SK-N-MC (cell line): Measurements from ENCODE around the gene RNF215.

ENCODE experiments used
- DNase-seq: peaks from one replicate; pipeline ENCODE4 v3.0.0-alpha.2; 2011; ENCODE audit warnings: low read depth, low spot score
- H3K27ac ChIP-seq: fragments of 200-600 bp; sonication (generic); 2 replicates; pipeline ENCODE4 v1.5.1; 2016; ENCODE audit warnings: mixed run types
- H3K36me3 ChIP-seq: fragments of 200-600 bp; sonication (generic); 2 replicates; pipeline ENCODE4 v1.6.1; 2017; ENCODE audit warnings: antibody characterized with exemption, low read length, mixed read lengths; ENCODE audit not compliant: insufficient read depth
- H3K4me3 ChIP-seq: fragments of 200-600 bp; sonication (generic); 2 replicates; pipeline ENCODE4 v1.5.1; 2016
- H3K9ac ChIP-seq: fragments of 200-600 bp; sonication (generic); 2 replicates; pipeline ENCODE4 v1.8.0; 2017; ENCODE audit warnings: mixed run types, mixed read lengths; ENCODE audit not compliant: insufficient read length
- H3K9me3 ChIP-seq: fragments of 200-600 bp; sonication (generic); 2 replicates; pipeline ENCODE4 v1.6.1; 2017; ENCODE audit warnings: low read depth, mild to moderate bottlenecking, antibody characterized with exemption, low read length, moderate library complexity, mixed read lengths
- EZH2 ChIP-seq: fragments of 200-600 bp; sonication (generic); IDR thresholded peaks from one replicate; pipeline ENCODE4 v1.6.1; 2017; ENCODE audit warnings: antibody characterized with exemption
- FOXP2 ChIP-seq: optimal IDR thresholded peaks from 2 replicates; pipeline ENCODE3; 2011; ENCODE audit warnings: mild to moderate bottlenecking, moderate library complexity; ENCODE audit not compliant: insufficient read depth; ENCODE audit errors: extremely low read length, control extremely low read depth
- POLR2AphosphoS5 ChIP-seq: IDR thresholded peaks from 2 replicates; pipeline ENCODE4 v1.6.1; 2012; ENCODE audit warnings: mild to moderate bottlenecking, low read depth, low read length, borderline replicate concordance

Gene RNF215

DNA sequence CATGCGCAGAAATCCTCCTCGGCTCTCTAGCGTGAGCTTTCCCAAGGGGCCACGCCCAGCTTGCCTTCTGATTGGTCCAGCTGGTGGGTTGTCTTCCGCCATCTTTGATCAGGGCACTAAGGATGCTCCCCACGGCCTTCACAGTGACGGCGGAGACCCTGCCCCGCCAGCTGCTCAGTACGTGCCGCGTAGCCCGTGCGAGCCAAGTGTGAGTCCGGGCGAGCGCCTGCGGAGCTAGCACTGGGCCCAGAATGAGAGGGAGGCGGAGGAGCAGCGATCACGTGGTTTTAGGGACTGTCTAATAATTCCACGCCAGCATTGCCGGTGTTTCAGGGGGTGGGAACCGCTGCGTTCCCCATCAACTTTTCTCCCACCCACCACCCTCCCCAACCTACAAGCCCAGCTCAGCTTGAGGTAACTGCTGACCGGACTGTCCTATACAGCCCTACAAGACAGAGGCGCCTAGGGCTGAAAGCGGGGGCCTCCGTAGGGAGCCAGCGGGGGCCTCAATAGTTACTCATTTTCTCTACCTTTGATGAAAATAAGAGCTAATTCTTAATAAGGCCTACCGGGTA lies 36.8 kb upstream of the RNF215 start:
- peaks cover 9% of the 10 kb centered on the region; the same call in 1 of the 2 replicates for H3K36me3 ChIP-seq

DNA sequence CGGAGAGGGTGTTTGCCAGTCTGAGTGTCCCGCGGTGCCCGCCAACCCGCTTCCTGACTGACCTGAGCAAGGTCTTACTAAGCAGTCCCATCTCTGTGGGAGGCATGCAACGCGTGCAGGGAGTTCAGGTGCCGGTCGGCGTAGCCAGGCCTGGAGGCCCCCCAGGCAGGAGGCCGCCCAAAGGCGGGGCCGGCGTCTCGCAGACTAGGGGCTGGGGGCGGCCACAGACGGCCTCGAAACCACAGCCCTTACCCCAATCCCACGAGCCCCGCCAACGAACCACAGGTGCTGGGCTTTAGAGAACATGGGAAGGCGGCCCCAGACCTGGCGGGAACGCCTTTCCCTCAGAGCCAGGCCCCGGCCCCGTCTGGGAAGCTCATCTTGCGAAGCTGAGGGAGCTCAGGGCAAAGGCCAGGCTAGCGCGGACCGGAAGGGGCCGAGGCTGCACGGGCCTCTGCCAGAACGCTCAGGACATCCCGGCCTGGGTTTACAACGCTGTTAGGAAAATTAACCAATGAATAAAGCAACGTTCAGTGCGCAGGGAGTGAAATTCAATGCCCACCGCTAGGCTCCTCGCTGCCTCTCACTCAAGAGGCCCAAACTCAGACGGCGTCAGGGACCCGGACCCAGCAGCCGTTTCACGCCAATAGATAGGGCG lies 36.2 kb upstream of the RNF215 start:
- H3K27ac ChIP-seq: peak overlapping the region; percentile 89
- H3K4me3 ChIP-seq: peak overlapping the region; percentile 98
- H3K9me3 ChIP-seq: no peaks in the 10 kb centered on the region
- peak; percentile 92 for TF ChIP-seq POLR2AphosphoS5
- TF ChIP-seq EZH2: no peak
- TF ChIP-seq FOXP2: no peak
- peak overlapping the region; percentile 97 for H3K9ac ChIP-seq
- DNase-seq: no peak
- peaks cover 9% of the 10 kb centered on the region; the same call in 1 of the 2 replicates for H3K36me3 ChIP-seq

More for the DNA sequence above, 36.8 kb upstream of the RNF215 start:
- H3K9ac ChIP-seq: peak overlapping the region; percentile 97
- peak overlapping the region; percentile 98 for H3K4me3 ChIP-seq
- peak; percentile 97 for DNase-seq
- TF ChIP-seq FOXP2 (no peak), EZH2 (no peak), POLR2AphosphoS5 (no peak; the same call in 1 of the 2 replicates)
- H3K9me3 ChIP-seq: no peaks in the 10 kb centered on the region
- H3K27ac ChIP-seq: peak overlapping the region; percentile 89

DNA sequence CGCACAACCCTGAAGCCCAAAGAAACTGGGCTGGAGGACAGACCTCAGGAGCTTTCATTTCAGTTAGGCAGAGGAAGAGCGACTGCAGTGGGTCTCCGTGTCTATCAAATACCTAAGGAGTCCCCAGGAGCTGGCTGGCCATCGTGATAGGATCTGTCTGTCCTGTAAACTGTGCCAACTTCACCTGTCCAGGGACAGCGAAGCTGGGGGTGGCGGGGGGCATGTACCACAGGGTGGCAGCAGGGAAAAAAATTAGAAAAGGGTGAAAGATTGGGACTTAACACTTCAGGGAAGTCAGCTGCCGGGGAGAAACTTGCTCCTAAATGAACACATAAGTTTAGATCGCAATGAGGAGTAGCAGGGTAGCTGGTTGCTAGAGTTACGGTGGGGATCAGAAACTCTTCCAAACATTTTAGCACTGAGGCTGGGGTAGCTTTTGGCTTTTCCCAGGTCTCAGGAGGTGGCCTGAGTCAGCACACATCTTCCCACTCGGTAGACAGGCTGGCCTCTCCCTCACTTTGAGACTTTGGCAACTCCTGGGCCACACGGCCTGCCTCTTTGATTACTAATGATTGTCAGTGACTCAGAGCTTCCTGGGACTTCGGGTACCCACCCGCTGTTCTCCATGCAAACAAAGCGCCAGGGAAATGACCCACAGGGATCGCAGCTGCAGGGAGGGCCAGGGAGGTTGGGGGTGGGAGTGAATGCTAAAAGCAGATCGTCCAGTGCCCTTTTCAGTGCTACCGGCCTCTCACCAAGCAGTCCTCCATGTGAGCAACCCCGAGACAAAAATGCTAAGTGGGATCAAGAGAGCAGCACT lies 35.5 kb upstream of the RNF215 start:
- peaks cover 6% of the 10 kb centered on the region; the same call in 1 of the 2 replicates for H3K36me3 ChIP-seq
- H3K9ac ChIP-seq: peak overlapping the region; percentile 97
- no peak for TF ChIP-seq POLR2AphosphoS5
- no peak for TF ChIP-seq EZH2
- TF ChIP-seq FOXP2: no peak
- DNase-seq: no peak
- H3K4me3 ChIP-seq: peak overlapping the region; percentile 98
- no peak overlapping the region for H3K27ac ChIP-seq
- H3K9me3 ChIP-seq: no peaks in the 10 kb centered on the region

DNA sequence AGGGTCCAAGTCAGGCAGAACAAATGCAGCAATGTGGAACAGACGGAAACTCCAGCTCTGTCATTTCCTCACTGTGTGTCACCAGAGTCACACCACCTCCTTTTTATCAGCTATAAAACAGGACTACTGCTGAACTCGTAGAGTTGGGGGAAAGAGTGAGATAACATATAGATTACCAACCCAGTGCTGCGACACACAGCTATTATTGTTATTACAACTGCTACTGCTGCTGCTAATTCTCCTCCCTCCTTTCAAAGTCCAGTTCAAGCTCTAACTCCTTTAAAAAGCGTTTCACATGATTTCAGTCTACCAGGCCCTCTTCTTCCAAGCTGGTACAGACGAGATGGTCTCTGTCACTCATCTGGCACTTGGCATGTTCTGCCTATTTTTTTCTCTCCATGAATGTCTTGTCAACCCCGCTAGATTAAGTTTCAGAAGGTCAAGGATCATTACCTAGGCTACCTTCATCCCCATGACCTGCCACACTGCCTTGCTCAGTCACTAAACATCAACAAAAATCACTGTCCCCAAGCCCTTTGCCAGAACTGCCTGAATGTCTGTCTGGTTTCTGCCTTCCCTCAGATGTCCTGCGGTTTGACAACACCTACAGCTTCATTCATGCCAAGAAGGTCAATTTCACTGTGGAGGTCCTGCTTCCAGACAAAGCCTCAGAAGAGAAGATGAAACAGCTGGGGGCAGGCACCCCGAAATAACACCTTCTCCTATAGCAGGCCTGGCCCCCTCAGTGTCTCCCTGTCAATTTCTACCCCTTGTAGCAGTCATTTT lies 34.7 kb upstream of the RNF215 start:
- Histone ChIP-seq H3K9me3 (no peaks in the 10 kb centered on the region), H3K27ac (no peak overlapping the region), H3K36me3 (no peaks in the 10 kb centered on the region), H3K4me3 (no peak overlapping the region), H3K9ac (peak overlapping the region; percentile 97)
- no peak for DNase-seq
- no peak for TF ChIP-seq EZH2
- TF ChIP-seq FOXP2: no peak
- no peak for TF ChIP-seq POLR2AphosphoS5

DNA sequence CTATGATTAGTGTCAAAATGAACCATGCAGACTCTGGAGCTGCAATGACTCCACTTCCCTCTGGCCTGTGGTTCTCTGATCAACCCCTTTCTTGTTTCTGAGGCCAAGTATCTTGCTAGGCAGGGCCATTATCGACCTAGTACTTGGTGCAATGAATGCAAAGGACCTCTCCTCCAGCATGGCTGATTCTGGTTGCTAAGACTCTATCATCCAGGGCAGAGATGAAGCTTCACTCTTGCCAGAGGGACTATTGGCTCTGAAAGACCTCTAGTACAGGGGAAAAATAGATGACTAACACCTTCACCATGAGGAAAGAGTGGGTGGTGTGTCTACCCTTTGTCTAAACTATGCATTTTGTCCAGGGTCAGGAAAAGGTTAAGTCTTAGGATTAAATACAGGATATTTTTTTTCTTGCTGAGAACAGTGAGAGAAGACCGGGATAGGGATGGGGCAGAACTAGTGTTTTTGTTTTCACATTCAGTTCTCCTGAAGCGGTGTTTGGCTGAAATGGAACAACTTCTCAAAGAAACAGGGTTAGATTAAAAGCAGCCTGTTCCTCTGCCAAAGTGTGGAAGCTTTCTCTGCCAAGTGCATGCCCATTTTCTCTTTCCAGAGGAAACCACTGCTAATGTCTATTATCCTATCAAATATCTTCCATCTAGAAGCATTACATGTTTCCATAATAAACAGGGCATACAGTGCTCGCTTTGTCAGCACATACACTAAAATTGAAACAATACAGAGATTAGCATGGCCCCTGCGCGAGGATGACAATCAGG lies 33.3 kb upstream of the RNF215 start:
- H3K27ac ChIP-seq: no peak overlapping the region

DNA sequence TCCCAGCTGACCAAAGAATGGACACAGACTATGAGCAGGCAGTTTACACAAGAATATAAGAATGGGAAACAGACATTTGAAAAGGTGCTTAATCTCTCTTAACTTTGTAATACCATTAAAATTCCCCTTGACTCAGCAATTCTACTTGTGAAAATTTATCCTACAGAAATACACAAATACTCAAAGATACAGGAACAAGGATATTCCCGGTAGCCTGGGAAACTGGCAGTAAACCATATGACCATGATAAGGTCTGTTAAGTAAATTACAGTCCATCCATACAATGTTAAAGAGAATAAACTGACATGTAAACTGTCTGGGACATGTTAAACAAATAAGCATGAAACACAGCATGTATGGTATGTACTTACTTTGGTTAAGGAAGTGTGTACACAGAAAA lies 29.6 kb upstream of the RNF215 start:
- H3K9me3 ChIP-seq: no peaks in the 10 kb centered on the region
- H3K9ac ChIP-seq: no peak overlapping the region
- no peak for DNase-seq
- H3K4me3 ChIP-seq: no peak overlapping the region
- no peaks in the 10 kb centered on the region; the same call in 1 of the 2 replicates for H3K36me3 ChIP-seq
- no peak overlapping the region for H3K27ac ChIP-seq
- no peak for TF ChIP-seq POLR2AphosphoS5
- TF ChIP-seq FOXP2: no peak
- TF ChIP-seq EZH2: no peak

More for the DNA sequence above, 33.3 kb upstream of the RNF215 start:
- Histone ChIP-seq H3K9me3 (no peaks in the 10 kb centered on the region), H3K9ac (no peak overlapping the region), H3K4me3 (no peak overlapping the region), H3K36me3 (no peaks in the 10 kb centered on the region; the same call in 1 of the 2 replicates)
- DNase-seq: no peak
- TF ChIP-seq EZH2 (no peak), FOXP2 (no peak), POLR2AphosphoS5 (no peak)

DNA sequence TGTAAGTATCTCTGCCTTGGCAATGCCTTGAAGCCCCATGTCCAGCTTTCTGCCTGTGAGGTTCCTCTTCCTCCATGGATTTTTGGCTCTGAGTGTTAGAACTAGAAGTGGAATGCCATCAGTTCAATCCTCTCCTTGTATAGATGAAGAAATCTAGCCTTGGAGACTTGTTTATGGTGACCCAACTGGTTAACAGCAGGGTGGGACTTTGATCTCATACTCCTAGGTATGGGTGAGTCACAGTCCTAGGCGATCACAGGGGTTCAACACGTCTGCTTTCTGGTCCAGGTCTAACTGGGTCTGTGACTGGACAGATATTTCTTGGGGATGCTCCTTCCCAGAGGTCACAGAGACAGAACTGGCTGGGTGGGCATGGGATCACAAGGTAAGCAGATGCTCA lies 29.2 kb upstream of the RNF215 start:
- Histone ChIP-seq H3K9me3 (no peaks in the 10 kb centered on the region), H3K27ac (no peak overlapping the region), H3K9ac (no peak overlapping the region), H3K4me3 (no peak overlapping the region), H3K36me3 (no peaks in the 10 kb centered on the region; the same call in 1 of the 2 replicates)
- no peak for DNase-seq
- TF ChIP-seq EZH2 (no peak), FOXP2 (no peak), POLR2AphosphoS5 (no peak)
